Activated naive CD8-positive, alpha-beta T cell treated with anti-CD3 and anti-CD28 coated beads, Interleukin-2, amount 50 U/mL, for 24 hours (primary cell): ENCODE results near the gene AIM2.
"Not testable (repeated sequence)": the region's sequence is repeated elsewhere in the genome, so short reads cannot be mapped to it uniquely, and the experiment has no call there.

ENCODE experiments used
- ATAC-seq: fragments of 150-1000 bp; cut with Tn5 transposase; one replicate; pipeline ENCODE4 v1.10.0; 2021
- DNase-seq: peaks from one replicate; pipeline ENCODE4 v3.0.0; 2021
- H3K27ac Mint-ChIP-seq: one replicate; pipeline ENCODE4 v1.8.0; 2021; ENCODE audit warnings: mild to moderate bottlenecking, mixed read lengths
- H3K27me3 Mint-ChIP-seq: one replicate; pipeline ENCODE4 v1.8.0; 2021; ENCODE audit warnings: mixed read lengths
- H3K36me3 Mint-ChIP-seq: one replicate; pipeline ENCODE4 v1.8.0; 2021; ENCODE audit warnings: low read depth, mixed read lengths
- H3K4me1 Mint-ChIP-seq: one replicate; pipeline ENCODE4 v1.8.0; 2021; ENCODE audit warnings: mixed read lengths
- H3K4me3 Mint-ChIP-seq: one replicate; pipeline ENCODE4 v1.8.0; 2021; ENCODE audit warnings: mild to moderate bottlenecking, moderate library complexity, mixed read lengths
- H3K9me3 Mint-ChIP-seq: one replicate; pipeline ENCODE4 v1.8.0; 2021; ENCODE audit warnings: mixed read lengths

Gene AIM2, protein sequence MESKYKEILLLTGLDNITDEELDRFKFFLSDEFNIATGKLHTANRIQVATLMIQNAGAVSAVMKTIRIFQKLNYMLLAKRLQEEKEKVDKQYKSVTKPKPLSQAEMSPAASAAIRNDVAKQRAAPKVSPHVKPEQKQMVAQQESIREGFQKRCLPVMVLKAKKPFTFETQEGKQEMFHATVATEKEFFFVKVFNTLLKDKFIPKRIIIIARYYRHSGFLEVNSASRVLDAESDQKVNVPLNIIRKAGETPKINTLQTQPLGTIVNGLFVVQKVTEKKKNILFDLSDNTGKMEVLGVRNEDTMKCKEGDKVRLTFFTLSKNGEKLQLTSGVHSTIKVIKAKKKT

DNA sequence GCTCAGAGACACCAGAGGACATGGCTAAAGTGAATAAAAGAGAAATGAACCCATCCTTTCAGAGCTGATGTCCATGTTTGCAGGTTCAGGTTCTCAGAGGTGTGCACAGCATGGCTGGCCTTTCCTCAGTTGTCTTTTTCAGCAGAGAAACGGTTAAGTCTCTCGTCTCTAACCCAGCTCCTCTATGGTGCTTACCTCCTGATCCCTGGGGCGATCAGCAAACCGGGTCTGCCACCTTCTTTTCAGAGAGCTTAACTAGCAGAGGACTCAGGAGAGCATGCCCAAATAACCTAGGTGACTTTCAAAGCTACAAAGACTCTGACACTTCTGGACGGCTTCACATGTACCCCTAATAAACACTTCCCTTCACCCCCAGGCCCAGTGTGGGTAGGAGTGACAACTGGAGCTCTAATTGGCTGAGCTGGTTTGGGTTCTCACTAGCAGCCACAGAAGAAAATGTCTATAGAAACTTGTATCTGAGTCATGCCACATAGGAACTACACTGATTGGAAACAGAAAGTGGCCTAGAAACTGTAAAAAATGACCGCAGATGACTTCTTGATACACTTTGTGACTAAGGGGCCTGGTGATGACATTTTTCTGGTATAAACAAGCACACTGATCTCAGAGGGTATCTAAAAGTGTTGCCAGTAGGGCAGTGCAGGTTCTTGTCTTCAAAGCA lies at the start of gene AIM2:
Gene AIM2 (minus strand): TSS at position 329 of the 682 bp plus-strand sequence. CDS start 3,267 bp downstream, outside the sequence.
- H3K36me3 Mint-ChIP-seq: peaks cover 5% of the 10 kb centered on the region
- ATAC-seq: peak; percentile 91
- H3K27me3 Mint-ChIP-seq: peaks cover 2% of the 10 kb centered on the region
- peak within 1 kb of the TSS; percentile 73 for H3K4me3 Mint-ChIP-seq
- no peaks in the 10 kb centered on the region for H3K9me3 Mint-ChIP-seq
- H3K27ac Mint-ChIP-seq: peak within 1 kb of the TSS; percentile 95
- peaks cover 42% of the 10 kb centered on the region for H3K4me1 Mint-ChIP-seq
- peak; percentile 49 for DNase-seq

DNA sequence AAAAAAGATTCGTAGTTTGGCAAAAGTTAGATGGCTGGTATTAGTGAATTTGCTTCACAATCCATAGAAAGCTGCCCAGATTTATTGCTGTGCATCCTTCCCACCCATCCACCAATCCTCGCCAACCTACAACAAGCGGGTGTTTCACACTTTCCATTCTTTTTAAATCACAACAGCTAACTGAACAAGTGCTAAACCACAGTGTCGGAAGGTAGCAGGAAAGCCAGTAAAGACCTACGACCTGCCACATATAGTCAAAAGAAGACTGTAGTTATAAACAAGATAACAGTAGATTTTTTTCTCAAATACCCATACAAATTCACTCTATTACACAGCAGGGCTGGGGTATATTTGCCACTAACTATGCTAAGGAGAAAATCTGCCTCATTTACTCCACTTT lies 47.0 kb upstream of the AIM2 start:
- Mint-ChIP-seq H3K4me3 (no peak overlapping the region), H3K27ac (no peak overlapping the region), H3K36me3 (no peaks in the 10 kb centered on the region), H3K4me1 (peaks cover 4% of the 10 kb centered on the region), H3K9me3 (no peaks in the 10 kb centered on the region), H3K27me3 (peaks cover 13% of the 10 kb centered on the region)
- ATAC-seq (no peak), DNase-seq (no peak)

DNA sequence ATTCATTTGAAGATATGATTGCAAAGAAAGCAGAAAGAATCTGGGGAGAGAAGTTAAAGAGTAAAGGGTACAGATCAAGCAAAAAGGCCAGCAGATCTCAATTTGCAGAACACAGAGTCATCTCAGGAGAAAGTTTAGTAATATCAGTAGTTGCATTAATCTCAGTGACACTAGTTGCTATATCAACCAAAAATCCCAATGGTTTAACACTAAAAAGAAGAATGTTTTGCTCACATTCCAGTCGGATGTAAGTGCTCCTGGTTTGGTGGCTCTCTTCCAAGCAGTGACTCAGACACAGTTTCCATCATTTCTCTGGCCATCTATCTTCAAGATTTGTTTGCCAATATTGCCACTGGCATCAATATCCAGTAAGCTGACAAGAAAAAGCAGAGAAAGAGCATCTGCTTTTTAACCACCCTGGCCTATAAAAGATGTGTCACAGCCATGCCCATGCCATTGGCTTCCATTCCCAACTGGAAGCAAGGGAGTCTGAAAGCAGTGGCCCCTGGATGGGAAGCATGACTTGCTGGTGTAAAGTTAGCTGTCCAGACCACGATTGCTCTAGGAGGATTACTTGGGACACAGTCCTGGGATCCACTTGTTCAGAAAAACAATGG lies 45.5 kb upstream of the AIM2 start:
- Mint-ChIP-seq H3K4me3 (no peak overlapping the region), H3K9me3 (no peaks in the 10 kb centered on the region), H3K36me3 (no peaks in the 10 kb centered on the region), H3K27ac (no peak overlapping the region), H3K4me1 (peaks cover 4% of the 10 kb centered on the region), H3K27me3 (peaks cover 17% of the 10 kb centered on the region)
- no peak for ATAC-seq
- no peak for DNase-seq

DNA sequence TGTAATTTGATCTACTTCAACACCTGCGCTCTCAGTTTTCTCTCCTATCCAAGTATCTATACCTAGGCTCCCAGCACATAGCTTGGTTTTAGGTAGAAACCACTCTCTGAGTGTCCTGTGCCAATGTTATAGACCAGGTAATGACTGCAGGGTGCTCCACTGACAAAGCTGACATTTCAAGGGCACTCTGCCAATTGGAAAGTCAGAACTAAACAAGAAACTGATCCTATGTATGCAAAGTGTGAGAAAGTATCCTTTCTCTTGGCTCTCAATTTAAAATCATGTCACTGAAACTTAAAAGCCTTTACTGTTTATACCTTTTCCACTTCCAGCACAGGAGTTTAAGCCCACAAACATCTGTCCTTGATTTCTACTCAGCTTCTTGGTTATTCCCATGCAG lies 45.0 kb upstream of the AIM2 start:
- Mint-ChIP-seq H3K9me3 (no peaks in the 10 kb centered on the region), H3K36me3 (no peaks in the 10 kb centered on the region), H3K27ac (peak overlapping the region; percentile 15), H3K4me1 (peaks cover 4% of the 10 kb centered on the region), H3K4me3 (no peak overlapping the region), H3K27me3 (peaks cover 17% of the 10 kb centered on the region)
- ATAC-seq (no peak), DNase-seq (no peak)

DNA sequence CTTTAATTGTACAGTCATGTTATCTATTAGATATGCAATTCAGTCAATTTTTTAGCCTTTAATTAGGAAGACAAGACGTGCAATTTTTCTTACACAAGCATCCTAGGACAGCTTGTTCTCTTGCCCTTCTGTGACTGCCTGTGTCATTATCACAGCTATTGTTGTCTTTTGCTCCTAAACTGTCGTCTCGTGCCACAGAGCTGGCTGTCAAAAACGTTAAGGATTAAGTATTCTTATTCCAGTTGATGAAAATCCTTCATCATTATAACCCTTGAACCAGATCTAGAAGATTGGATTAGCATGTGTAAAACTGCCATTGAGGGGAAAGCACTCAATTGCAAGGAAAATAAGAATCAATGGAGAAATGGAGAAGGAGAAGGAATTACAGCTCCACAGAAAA lies 43.8 kb upstream of the AIM2 start:
- ATAC-seq (no peak), DNase-seq (no peak)
- Mint-ChIP-seq H3K27ac (no peak overlapping the region), H3K4me3 (no peak overlapping the region), H3K27me3 (peaks cover 15% of the 10 kb centered on the region), H3K4me1 (peaks cover 4% of the 10 kb centered on the region), H3K36me3 (no peaks in the 10 kb centered on the region), H3K9me3 (no peaks in the 10 kb centered on the region)

DNA sequence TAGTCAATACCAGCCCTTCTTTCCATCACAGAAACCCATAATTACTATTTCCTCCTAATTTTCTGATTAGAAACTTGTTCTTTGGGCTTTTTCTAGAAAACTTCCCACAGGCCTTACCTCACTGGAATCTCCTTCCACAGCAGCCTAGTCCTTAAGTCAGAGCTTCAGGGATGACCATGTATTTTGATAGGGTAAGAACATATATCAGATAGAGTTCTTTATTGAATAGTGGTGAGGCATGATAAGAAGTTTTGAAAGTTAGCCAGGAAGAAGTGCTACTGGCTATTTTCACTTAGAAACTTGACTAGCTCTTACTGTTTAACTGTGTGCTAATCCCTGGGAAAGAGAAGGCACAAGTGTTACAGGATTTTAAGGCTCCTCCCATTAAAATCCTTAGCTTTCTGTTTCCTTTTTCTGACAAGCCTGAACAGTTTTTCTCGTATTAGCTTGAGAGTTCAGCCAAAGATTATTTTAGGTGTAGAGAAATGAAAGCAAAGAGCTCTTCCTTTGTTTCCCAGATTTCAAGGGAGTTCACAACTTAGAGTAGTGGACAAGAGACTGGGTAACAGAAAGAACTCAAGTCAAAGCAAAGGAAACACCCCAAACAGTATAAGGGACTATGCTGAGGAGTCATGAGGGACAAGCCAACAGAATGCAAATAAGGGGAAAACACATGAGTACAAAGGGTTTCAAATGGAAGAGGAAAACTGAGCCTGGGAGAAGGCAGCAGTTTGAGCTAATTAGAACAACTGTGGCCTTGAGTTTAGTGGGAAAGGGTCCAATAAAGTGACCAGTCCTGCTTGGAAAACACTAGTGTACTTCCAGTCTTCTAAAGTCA lies 37.2 kb upstream of the AIM2 start:
- Mint-ChIP-seq H3K36me3 (no peaks in the 10 kb centered on the region), H3K4me1 (no peaks in the 10 kb centered on the region), H3K27me3 (peaks cover 22% of the 10 kb centered on the region), H3K9me3 (no peaks in the 10 kb centered on the region), H3K4me3 (no peak overlapping the region), H3K27ac (no peak overlapping the region)
- ATAC-seq (no peak), DNase-seq (no peak)

DNA sequence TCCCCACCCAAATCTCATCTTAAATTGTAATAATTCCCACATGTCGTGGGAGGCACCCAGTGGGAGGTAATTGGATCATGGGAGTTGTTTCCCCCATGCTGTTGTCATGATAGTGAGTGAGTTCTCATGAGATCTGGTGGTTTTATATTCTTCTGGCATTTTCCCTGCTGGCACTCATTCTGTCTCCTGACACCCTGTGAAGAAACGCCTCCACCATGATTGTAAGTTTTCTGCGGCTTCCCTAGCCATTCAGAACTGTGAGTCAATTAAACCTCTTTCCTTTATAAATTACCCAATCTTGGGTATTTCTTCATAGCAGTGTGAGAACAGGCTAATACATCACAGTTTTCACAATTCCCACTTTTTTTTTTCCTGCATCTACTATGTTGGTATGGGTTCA lies 26.5 kb upstream of the AIM2 start:
- not testable (repeated sequence) for H3K4me1 Mint-ChIP-seq, H3K36me3 Mint-ChIP-seq, H3K9me3 Mint-ChIP-seq, H3K27ac Mint-ChIP-seq, H3K4me3 Mint-ChIP-seq, ATAC-seq, DNase-seq
- peaks cover 32% of the 10 kb centered on the region for H3K27me3 Mint-ChIP-seq

DNA sequence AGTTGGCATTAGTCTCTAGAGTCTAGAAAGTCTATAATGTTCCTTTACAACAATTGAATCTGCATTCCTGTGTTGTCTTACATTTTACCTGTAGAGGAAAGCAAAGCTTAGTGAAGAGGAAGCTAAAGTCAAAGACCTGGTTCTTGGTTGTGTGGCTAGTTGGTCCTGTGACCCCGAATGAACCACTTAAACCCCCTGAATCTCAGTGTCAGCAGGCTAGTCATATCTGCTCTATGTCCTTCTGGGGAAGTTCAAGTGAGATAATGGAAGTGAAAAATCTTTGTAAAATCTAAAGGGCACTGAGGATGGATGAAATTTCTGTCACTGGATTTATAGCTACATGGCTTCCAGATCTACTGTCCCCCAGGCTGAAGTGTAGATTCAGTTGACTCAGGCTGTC lies 24.0 kb upstream of the AIM2 start:
- DNase-seq (no peak), ATAC-seq (no peak)
- no peak overlapping the region for H3K4me3 Mint-ChIP-seq
- H3K4me1 Mint-ChIP-seq: no peaks in the 10 kb centered on the region
- no peak overlapping the region for H3K27ac Mint-ChIP-seq
- H3K9me3 Mint-ChIP-seq: no peaks in the 10 kb centered on the region
- H3K27me3 Mint-ChIP-seq: peaks cover 24% of the 10 kb centered on the region
- no peaks in the 10 kb centered on the region for H3K36me3 Mint-ChIP-seq

DNA sequence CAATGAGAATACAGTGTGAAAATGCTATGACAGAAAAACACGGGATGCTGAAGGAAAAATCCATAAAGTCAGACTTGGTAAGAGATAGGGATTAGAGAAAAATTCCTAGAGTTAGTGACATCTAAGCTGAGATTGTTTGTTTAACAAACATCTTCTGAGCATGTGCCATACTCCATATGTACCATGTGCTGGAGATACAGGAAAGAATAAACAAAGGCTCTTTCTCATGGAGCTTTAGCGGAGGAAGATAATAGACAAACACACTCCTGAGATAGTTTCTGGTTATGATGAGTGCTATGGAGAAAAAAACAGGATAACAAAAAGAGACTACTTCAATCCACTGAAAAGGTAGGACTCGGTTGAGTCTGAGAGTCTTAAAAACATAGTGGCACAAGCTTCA lies 22.0 kb upstream of the AIM2 start:
- DNase-seq (no peak), ATAC-seq (no peak)
- Mint-ChIP-seq H3K27me3 (peaks cover 24% of the 10 kb centered on the region), H3K9me3 (no peaks in the 10 kb centered on the region), H3K4me1 (no peaks in the 10 kb centered on the region), H3K36me3 (no peaks in the 10 kb centered on the region), H3K27ac (no peak overlapping the region), H3K4me3 (no peak overlapping the region)

DNA sequence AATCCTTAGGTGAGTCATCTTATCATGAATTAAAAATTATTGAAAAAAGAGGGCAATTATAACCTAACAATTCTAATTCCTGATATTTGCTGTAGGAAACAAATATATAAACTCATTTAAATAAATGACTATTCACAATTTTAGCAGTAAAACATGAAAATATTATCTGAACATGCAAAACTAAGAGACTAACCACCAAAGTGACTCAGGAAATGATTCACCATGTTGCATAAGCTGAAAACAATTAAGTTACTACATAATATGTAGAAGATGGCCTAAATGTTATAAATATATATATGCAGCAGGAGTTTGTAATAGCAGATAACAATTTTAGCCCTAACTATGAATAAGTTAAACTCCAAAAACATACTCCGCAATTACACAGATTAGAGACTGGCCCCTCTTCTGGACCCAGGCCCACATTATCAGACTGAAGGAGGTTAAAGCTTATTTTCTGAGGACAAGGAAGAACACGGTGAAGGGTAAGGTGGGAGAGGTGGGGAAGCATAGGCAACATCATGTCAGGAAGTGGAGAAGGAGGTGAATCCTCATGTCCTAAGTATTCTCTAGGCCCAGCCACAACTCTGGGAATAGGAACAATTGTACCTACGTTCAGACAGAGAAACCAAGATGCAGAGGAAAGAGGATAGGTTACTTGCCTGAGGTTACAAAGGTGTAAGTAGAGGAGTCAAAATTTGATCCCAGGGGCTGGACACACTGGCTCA lies 15.6 kb upstream of the AIM2 start:
- Mint-ChIP-seq H3K36me3 (no peaks in the 10 kb centered on the region), H3K27ac (peak overlapping the region; percentile 20), H3K9me3 (no peaks in the 10 kb centered on the region), H3K4me3 (no peak overlapping the region), H3K27me3 (peaks cover 2% of the 10 kb centered on the region), H3K4me1 (peaks cover 50% of the 10 kb centered on the region)
- ATAC-seq (no peak), DNase-seq (no peak)

DNA sequence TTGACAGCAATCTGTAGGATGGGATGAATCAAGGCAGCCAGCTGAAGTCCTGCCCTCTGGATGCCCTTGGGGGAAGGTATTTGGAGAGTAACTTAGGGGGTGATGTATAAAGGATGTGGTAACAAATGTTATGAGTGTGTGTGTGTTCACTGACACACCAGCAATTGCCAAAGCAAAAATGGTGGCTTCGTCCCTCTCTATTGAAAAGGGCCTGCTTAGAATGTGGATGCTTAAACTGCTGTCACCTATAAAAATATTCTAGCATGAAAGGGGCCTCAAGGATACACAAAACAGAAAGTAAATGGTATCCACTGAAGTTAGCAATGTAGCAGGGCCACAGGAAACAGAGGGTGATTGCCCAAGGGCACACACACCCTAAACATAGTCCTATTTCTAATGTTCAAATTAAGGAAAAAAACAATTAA lies 15.1 kb upstream of the AIM2 start:
- peak overlapping the region; percentile 20 for H3K27ac Mint-ChIP-seq
- H3K36me3 Mint-ChIP-seq: no peaks in the 10 kb centered on the region
- H3K4me3 Mint-ChIP-seq: peak overlapping the region; percentile 6
- peak; percentile 50 for ATAC-seq
- peaks cover 53% of the 10 kb centered on the region for H3K4me1 Mint-ChIP-seq
- H3K27me3 Mint-ChIP-seq: peaks cover 2% of the 10 kb centered on the region
- no peaks in the 10 kb centered on the region for H3K9me3 Mint-ChIP-seq
- no peak for DNase-seq

DNA sequence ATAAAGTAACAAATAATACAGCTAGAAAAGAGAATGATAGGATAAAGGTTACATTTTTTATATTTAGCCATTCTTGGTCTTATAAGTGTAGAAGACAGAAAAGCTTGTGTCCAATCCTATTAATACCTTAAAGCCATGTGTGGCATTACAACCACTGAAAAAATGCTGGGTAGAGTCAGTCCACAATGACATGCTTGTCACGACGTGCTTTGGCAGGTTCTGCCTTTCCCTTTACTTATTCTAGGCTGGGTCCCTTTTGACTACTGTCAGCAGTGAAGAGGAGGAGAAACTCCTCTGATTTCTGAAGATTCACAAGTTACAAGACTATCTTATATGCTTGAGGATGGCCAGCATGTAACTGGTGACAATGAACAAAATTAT lies 14.6 kb upstream of the AIM2 start:
- DNase-seq (no peak), ATAC-seq (no peak)
- Mint-ChIP-seq H3K4me1 (peaks cover 53% of the 10 kb centered on the region), H3K27ac (peak overlapping the region; percentile 20), H3K36me3 (no peaks in the 10 kb centered on the region), H3K27me3 (peaks cover 2% of the 10 kb centered on the region), H3K4me3 (peak overlapping the region; percentile 6), H3K9me3 (no peaks in the 10 kb centered on the region)

DNA sequence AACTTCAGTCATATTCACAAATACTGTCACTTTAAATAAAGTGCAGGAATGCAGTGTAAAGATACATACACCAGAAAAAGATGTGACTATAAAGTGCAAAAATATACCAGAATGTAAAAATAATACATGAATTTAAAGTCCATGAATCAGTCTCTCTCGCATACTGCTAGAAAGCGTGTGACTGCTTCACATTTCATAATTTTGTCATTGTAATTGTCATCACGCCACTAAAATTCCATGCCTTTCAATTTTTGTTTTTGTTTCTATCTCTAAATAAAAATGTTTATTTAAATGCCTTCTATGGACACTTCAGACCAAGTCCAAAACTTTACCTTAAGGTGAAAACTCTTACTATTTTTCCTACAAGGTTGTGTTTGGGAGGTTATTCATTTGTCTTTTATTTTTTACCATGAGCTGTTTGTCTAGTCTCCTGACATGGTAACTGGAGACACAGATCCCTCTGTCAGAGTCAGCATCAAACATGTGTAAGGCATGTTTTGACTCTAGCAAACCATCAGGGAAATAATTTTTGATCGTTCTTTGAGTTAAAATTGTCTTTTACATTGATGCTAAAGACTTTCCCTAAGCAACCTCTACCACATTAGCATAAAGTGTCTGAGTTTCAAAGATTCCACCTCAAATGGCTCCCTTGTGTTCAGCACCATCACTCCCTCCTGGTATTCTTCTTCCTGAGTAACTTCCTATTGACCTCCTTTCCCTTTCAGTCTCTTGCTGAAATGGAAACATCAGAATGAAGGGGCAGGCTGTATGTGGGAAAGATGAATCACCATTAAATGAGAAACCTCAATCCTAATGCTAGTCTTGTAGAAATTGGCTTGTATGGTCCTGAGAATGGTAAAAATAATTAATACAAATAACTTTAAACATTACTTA lies 14.0 kb upstream of the AIM2 start:
- DNase-seq: no peak
- peaks cover 53% of the 10 kb centered on the region for H3K4me1 Mint-ChIP-seq

More for the DNA sequence above, 14.0 kb upstream of the AIM2 start:
- no peaks in the 10 kb centered on the region for H3K36me3 Mint-ChIP-seq
- peak; percentile 34 for ATAC-seq
- peak overlapping the region; percentile 14 for H3K4me3 Mint-ChIP-seq
- H3K27me3 Mint-ChIP-seq: peaks cover under 1% of the 10 kb centered on the region
- H3K27ac Mint-ChIP-seq: peak overlapping the region; percentile 71
- no peaks in the 10 kb centered on the region for H3K9me3 Mint-ChIP-seq
